ENCODE data around the gene CSPG4.
A peak's percentile ranks its signal among the peaks of the same experiment; 100 is the strongest.
"Not testable (repeated sequence)": the region's sequence is repeated elsewhere in the genome, so short reads cannot be mapped to it uniquely, and the experiment has no call there.

The CSPG4 gene

GRCh38 chr15:75686212-75686642 is 26.4 kb downstream of the CSPG4 start:
- peak; percentile 8 for DNase-seq

- DNase-seq, result no peak
Measured at GRCh38 chr15:75685195-75685594, 27.5 kb downstream of the CSPG4 start.

- DNase-seq, result no peak
Measured at GRCh38 chr15:75684648-75685047, 28.0 kb downstream of the CSPG4 start.

GRCh38 chr15:75683646-75684312 is 28.9 kb downstream of the CSPG4 start:
- peak; percentile 4 for DNase-seq

GRCh38 chr15:75682181-75683135 is 30.2 kb downstream of the CSPG4 start:
- no peak for DNase-seq

GRCh38 chr15:75680007-75680789 is 32.5 kb downstream of the CSPG4 start:
- DNase-seq, result no peak

- not testable (repeated sequence) for DNase-seq
Measured at GRCh38 chr15:75678324-75678690, 34.3 kb downstream of the CSPG4 start.

- DNase-seq, result no peak
Measured at GRCh38 chr15:75677465-75678323, 35.0 kb downstream of the CSPG4 start.

GRCh38 chr15:75676688-75677464 is 35.8 kb downstream of the CSPG4 start:
- no peak for DNase-seq

- DNase-seq, result no peak
Measured at GRCh38 chr15:75675579-75676404, 36.9 kb downstream of the CSPG4 start.

GRCh38 chr15:75674366-75674765 is 38.3 kb downstream of the CSPG4 start:
- DNase-seq, result no peak

GRCh38 chr15:75673426-75674235 is 39.0 kb downstream of the CSPG4 start:
- no peak for DNase-seq

- DNase-seq, result no peak
Measured at GRCh38 chr15:75672646-75673425, 39.8 kb downstream of the CSPG4 start.

- no peak for DNase-seq
Measured at GRCh38 chr15:75671730-75672602, 40.7 kb downstream of the CSPG4 start.

GRCh38 chr15:75669879-75670212 is 42.8 kb downstream of the CSPG4 start:
- no peak for DNase-seq

- DNase-seq, result no peak
Measured at GRCh38 chr15:75669191-75669878, 43.3 kb downstream of the CSPG4 start.

GRCh38 chr15:75666823-75667501 is 45.7 kb downstream of the CSPG4 start:
- no peak for DNase-seq

Measured in NCI-H1092 (cell line).